Activated CD4-positive, alpha-beta memory T cell treated with anti-CD3 and anti-CD28 coated beads for 36 hours (primary cell): ENCODE measurements around the gene FN3K. TPM values are rescaled to one million over a fixed set of nuclear protein-coding genes. Genes with fewer than 3 reads are reported as not detected.
"Not testable (repeated sequence)": the region's sequence is repeated elsewhere in the genome, so short reads cannot be mapped to it uniquely, and the experiment has no call there.

Experiments
- CTCF ChIA-PET: fragments of 350-600 bp; sonication (Branson Sonifier 250); formaldehyde crosslinking; loops from one replicate; lab custom pipeline; 2021; ENCODE audit warnings: antibody characterized with exemption, inconsistent platforms; lab: Charles Lee
- POLR2A ChIA-PET: fragments of 350-600 bp; sonication (Branson Sonifier 250); formaldehyde crosslinking; loops from one replicate; lab custom pipeline; 2021; ENCODE audit warnings: antibody characterized with exemption; lab: Charles Lee
- DNase-seq: peaks from one replicate; pipeline ENCODE4 v3.0.0-alpha.2; 2020
- H3K27ac Mint-ChIP-seq: one replicate; pipeline ENCODE4 v1.8.0; 2021; ENCODE audit warnings: mixed read lengths
- H3K27me3 Mint-ChIP-seq: one replicate; pipeline ENCODE4 v1.8.0; 2021; ENCODE audit warnings: mixed read lengths
- H3K36me3 Mint-ChIP-seq: one replicate; pipeline ENCODE4 v1.8.0; 2021; ENCODE audit warnings: mixed read lengths
- H3K4me1 Mint-ChIP-seq: one replicate; pipeline ENCODE4 v1.8.0; 2021; ENCODE audit warnings: low read depth, mixed read lengths
- H3K4me3 Mint-ChIP-seq: one replicate; pipeline ENCODE4 v1.8.0; 2021; ENCODE audit warnings: mild to moderate bottlenecking, mixed read lengths
- H3K9me3 Mint-ChIP-seq: one replicate; pipeline ENCODE4 v1.8.0; 2021; ENCODE audit warnings: mixed read lengths
- intact Hi-C: fragments of 100-400 bp; cut with micrococcal nuclease; formaldehyde crosslinking; loops from one replicate; pipeline ENCODE4 v1.15.1; 2023
- total RNA-seq, 2 experiments: library from RNA; stranded (reverse); gene quantifications; one replicate each; pipeline ENCODE4 v1.2.3, GENCODE V29; 2021

Gene FN3K
- total RNA-seq, 2 experiments from 2014 or later: 1.6 to 2.3 TPM

DNA sequence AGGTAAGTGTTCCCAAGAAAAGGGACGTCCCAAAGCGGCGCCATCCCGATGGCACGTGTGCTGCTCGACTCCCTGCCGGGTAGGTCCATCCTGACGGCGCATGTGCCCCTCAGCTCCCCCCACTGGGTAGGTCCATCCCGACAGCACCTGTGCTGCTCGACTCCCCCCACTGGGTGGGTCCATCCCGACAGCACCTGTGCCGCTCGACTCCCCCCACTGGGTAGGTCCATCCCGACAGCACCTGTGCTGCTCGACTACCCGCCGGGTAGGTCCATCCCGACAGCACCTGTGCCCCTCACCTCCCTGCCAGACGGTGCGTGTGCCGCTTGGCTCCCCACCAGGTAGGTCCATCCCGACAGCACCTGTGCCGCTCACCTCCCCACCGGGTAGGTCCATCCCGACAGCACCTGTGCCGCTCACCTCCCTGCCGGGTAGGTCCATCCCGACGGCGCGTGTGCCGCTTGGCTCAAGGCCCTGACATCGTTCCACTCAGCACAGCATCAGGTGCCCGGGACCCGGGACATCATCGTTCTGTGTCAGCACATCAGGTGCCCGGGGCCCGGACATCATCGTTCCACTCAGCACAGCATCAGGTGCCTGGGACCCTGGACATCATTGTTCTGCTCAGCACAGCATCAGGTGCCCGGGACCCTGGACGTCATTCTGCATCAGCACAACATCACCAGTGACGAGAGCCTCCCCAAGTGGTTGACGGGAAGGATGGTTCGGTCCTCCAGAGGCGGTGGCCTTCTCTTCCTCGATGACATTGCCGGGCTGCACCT is 5.7 kb upstream of the FN3K start:
- peaks cover 27% of the 10 kb centered on the region for H3K36me3 Mint-ChIP-seq
- H3K4me1 Mint-ChIP-seq: no peaks in the 10 kb centered on the region
- POLR2A ChIA-PET: interaction anchor here (0.5 to 1.0 kb wide), 2 partner anchors 13 to 393 kb away, joined by 3 read pairs; partner anchors contain the start of gene FN3KRP
- H3K4me3 Mint-ChIP-seq: no peak overlapping the region
- intact Hi-C loops: no loop called here
- no peak for DNase-seq
- peaks cover 7% of the 10 kb centered on the region for H3K9me3 Mint-ChIP-seq
- no peak overlapping the region for H3K27ac Mint-ChIP-seq
- no peaks in the 10 kb centered on the region for H3K27me3 Mint-ChIP-seq
- CTCF ChIA-PET: no interaction called here

DNA sequence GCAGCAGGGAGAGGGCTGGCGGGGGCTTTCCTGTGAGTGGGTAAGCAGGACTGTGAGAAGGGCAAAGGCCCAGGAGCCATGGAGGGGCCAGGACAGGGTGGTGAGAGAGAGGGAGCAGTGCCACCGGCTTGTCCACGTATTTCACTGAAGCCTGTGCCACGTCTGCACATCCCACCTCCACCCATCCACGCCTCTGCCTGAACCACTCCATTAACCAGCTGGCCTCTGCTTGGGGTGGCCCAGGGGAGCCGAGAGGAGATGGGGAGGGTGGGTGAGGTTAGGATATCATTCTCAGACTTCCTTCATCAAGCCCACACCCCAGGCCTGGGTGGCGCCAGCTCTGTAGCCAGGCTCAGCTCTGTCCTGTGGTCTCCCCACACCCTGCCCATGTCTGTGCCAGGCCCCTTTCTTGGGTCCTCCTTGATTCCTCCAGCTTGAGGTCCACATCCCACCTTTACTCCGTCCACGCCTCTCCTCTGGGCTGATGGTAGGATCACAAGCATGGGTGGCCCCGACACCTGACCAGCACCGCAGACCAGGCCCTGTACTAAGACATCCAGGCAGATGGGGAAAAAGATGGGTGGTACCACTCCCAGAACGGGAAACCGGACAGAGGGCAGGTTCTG is 3.2 kb upstream of the FN3K start:
- Mint-ChIP-seq H3K27ac (no peak overlapping the region), H3K9me3 (peaks cover 7% of the 10 kb centered on the region), H3K36me3 (peaks cover 23% of the 10 kb centered on the region), H3K27me3 (no peaks in the 10 kb centered on the region), H3K4me3 (no peak overlapping the region), H3K4me1 (no peaks in the 10 kb centered on the region)
- no peak for DNase-seq
- ChIA-PET CTCF (no interaction called here), POLR2A (no interaction called here)
- intact Hi-C loops: no loop called here

GRCh38 chr17:82736511-82737185 is 1.2 kb downstream of the FN3K start:
- no peak for DNase-seq
- Mint-ChIP-seq H3K27me3 (no peaks in the 10 kb centered on the region), H3K4me3 (no peak overlapping the region), H3K9me3 (peaks cover 24% of the 10 kb centered on the region), H3K27ac (no peak overlapping the region), H3K36me3 (peaks cover 27% of the 10 kb centered on the region), H3K4me1 (no peaks in the 10 kb centered on the region)
- POLR2A ChIA-PET: no interaction called here
- CTCF ChIA-PET: no interaction called here
- intact Hi-C loops: no loop called here

- peaks cover 23% of the 10 kb centered on the region for H3K36me3 Mint-ChIP-seq
- DNase-seq: no peak
- H3K9me3 Mint-ChIP-seq: peaks cover 21% of the 10 kb centered on the region
- H3K4me3 Mint-ChIP-seq: no peak overlapping the region
- intact Hi-C loops: no loop called here
- POLR2A ChIA-PET: no interaction called here
- CTCF ChIA-PET: no interaction called here
- H3K27ac Mint-ChIP-seq: no peak overlapping the region
- H3K4me1 Mint-ChIP-seq: no peaks in the 10 kb centered on the region
- H3K27me3 Mint-ChIP-seq: no peaks in the 10 kb centered on the region
These were observed 2.8 kb downstream of the FN3K start for GRCh38 chr17:82737967-82738877.

DNA sequence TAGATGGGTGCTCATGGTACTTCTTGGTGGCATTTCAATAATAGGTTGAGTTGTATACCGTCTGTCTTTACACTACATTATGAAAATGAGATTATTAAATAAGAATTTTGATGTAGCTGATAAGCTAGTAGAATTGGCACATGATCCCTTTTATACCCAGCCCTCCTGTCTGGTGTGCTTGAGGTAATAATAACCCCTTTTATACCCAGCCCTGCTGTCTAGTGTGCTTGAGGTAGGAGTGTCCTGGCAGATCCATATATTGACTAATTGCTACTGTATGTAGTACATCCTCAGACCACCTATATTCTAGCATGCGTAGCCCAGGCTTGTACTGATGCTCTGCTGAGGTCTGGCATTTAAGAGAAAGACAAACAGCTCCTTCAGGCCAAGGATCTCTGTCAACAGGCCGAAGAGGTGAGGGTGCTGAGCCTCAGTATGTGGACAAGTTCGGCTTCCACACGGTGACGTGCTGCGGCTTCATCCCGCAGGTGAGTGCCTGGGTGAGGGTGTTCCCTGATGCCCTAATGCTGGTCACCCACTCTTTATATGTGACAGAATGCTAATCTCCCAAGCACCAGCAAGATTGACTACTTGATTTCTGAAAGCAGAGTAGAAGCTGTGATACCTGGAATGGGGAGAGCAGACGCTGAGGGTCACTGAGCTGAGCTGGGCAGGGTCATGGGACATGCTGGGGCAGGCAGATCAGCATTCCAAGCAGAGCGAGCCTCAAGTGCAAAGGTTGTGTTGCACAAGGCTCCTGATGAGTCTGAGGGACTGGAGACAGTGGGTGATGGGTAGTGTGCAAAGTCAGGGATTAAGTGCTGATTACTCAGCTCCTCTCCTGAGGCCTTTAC is 5.7 kb downstream of the FN3K start:
- Mint-ChIP-seq H3K4me3 (no peak overlapping the region), H3K27me3 (no peaks in the 10 kb centered on the region), H3K36me3 (peaks cover 20% of the 10 kb centered on the region), H3K27ac (no peak overlapping the region), H3K9me3 (peaks cover 18% of the 10 kb centered on the region), H3K4me1 (no peaks in the 10 kb centered on the region)
- CTCF ChIA-PET: no interaction called here
- intact Hi-C loops: no loop called here
- no peak for DNase-seq
- POLR2A ChIA-PET: no interaction called here

DNA sequence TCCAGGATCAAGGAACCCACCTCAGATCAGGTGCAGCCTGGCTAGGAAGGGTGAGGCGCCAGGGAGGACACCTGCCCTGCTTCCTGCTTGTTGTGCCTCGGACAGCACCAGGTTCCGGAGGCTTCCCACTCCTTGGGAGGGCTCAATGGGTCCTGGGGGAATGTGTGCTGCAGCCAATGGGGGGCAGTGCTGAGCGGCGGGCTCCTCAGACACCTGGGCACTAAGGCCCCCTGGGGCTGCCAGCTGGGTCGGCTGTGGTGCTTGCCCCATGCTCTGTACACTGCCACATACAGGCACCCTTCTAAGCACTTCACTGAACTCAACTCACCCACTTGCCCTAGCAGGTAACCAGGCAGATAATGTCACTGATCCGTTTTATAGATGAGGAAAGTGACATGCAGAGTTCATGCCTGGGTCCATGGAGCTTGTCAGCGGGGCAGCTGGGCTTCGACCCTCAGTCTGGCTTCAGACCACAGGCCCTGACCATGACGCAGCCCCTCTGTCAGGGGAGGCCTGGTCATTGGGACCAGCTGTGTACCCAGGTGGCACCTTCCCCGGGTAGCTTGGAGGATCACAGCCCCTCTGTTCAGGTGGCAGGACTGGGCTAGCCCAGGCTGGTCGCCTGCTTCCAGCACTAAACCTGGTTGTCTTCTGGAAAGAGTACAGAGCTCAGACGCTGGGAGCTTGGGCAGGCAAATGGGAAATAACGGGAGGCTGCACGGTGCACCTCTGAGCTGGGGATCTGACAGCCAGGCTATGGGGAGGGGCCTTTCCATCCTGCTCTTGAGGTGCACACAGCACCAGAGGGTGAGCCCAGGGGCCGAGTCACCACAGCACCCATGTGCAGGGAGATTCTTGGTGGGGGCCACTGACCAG is 8.2 kb downstream of the FN3K start:
- H3K4me3 Mint-ChIP-seq: no peak overlapping the region
- H3K27me3 Mint-ChIP-seq: no peaks in the 10 kb centered on the region
- peaks cover 20% of the 10 kb centered on the region for H3K36me3 Mint-ChIP-seq
- ChIA-PET CTCF (no interaction called here), POLR2A (interaction anchor here (0.6 kb wide), 1 partner anchor 10 kb away, joined by 4 read pairs; no protein-coding TSS in a partner anchor)
- intact Hi-C loops: no loop called here
- H3K27ac Mint-ChIP-seq: no peak overlapping the region
- no peaks in the 10 kb centered on the region for H3K4me1 Mint-ChIP-seq
- DNase-seq: no peak
- peaks cover 21% of the 10 kb centered on the region for H3K9me3 Mint-ChIP-seq

DNA sequence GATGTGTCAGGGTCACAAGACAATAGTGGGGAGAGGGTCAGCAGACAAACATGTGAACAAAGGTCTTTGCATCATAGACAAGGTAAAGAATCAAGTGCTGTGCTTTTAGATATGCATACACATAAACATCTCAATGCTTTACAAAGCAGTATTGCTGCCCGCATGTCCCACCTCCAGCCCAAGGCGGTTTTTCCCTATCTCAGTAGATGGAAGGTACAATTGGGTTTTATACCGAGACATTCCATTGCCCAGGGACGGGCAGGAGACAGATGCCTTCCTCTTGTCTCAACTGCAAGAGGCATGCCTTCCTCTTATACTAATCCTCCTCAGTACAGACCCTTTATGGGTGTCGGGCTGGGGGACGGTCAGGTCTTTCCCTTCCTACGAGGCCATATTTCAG is 9.3 kb downstream of the FN3K start:
- intact Hi-C loops, H3K27ac Mint-ChIP-seq, DNase-seq, POLR2A ChIA-PET, H3K4me1 Mint-ChIP-seq, CTCF ChIA-PET, H3K4me3 Mint-ChIP-seq, H3K27me3 Mint-ChIP-seq: not testable (repeated sequence)
- Mint-ChIP-seq H3K9me3 (peaks cover 21% of the 10 kb centered on the region), H3K36me3 (peaks cover 20% of the 10 kb centered on the region)

DNA sequence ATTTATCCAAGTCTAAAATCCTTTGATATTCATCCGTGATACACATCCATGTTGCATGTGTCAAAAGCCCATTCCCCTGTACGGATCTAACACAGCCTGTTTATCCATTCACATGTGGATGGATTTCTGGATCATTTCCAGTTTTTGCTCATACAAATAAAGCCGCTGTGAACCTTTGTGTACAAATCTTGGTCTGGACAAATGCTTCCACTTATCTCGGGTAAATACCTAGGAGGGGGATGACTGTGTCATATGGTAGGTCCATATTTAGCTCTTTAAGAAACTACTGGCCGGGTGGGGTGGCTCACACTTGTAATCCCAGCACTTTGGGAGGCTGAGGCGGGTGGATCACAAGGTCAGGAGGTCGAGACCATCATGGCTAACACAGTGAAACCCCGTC is 10.1 kb downstream of the FN3K start:
- POLR2A ChIA-PET: no interaction called here
- intact Hi-C loops: no loop called here

GRCh38 chr17:82748756-82749155 is 13.3 kb downstream of the FN3K start:
- CTCF ChIA-PET: no interaction called here
- Mint-ChIP-seq H3K36me3 (no peaks in the 10 kb centered on the region), H3K27ac (no peak overlapping the region), H3K4me1 (peaks cover 11% of the 10 kb centered on the region), H3K4me3 (no peak overlapping the region), H3K27me3 (no peaks in the 10 kb centered on the region), H3K9me3 (peaks cover 5% of the 10 kb centered on the region)
- no peak for DNase-seq
- intact Hi-C loops: no loop called here
- POLR2A ChIA-PET: no interaction called here

More for the DNA sequence above, 10.1 kb downstream of the FN3K start:
- Mint-ChIP-seq H3K27me3 (no peaks in the 10 kb centered on the region), H3K4me1 (no peaks in the 10 kb centered on the region), H3K4me3 (no peak overlapping the region), H3K9me3 (peaks cover 14% of the 10 kb centered on the region), H3K36me3 (peaks cover 15% of the 10 kb centered on the region), H3K27ac (no peak overlapping the region)
- CTCF ChIA-PET: no interaction called here
- DNase-seq: no peak

DNA sequence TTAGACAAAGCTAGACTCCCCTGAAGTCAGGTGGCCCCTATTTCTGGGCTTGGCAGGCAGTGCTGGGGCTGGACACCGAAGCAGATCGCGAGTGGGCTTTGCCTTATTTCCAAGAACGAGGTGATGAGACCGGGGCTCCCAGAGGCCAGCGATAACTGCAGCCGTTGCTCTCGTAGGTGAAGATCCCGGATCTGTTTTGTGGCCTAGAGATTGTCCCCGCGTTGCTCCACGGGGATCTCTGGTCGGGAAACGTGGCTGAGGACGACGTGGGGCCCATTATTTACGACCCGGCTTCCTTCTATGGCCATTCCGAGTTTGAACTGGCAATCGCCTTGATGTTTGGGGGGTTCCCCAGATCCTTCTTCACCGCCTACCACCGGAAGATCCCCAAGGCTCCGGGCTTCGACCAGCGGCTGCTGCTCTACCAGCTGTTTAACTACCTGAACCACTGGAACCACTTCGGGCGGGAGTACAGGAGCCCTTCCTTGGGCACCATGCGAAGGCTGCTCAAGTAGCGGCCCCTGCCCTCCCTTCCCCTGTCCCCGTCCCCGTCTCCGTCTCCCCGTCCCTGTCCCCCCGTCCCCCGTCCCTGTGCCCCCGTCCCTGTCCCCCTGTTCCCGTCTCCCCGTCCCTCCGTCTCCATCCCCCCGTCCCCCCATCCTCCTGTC is 15.0 kb downstream of the FN3K start:
- intact Hi-C loops: loop anchor here (2.0 to 10.0 kb wide), 3 partner anchors 34 to 656 kb away; partner anchors contain the start of genes FASN, FN3KRP and WDR45B
- H3K4me3 Mint-ChIP-seq: peak overlapping the region; percentile 29
- POLR2A ChIA-PET: no interaction called here
- peak; percentile 22 for DNase-seq
- CTCF ChIA-PET: no interaction called here
- H3K36me3 Mint-ChIP-seq: no peaks in the 10 kb centered on the region
- no peak overlapping the region for H3K27ac Mint-ChIP-seq
- H3K4me1 Mint-ChIP-seq: peaks cover 24% of the 10 kb centered on the region
- H3K9me3 Mint-ChIP-seq: peaks cover 5% of the 10 kb centered on the region
- no peaks in the 10 kb centered on the region for H3K27me3 Mint-ChIP-seq
